NCI-H2107 (cell line): ENCODE data around the gene BMP2K.

Experiments used
- DNase-seq: peaks from one replicate; lab custom pipeline; 2025; lab: John Stamatoyannopoulos, UW

Gene BMP2K

GRCh38 chr4:78764498-78764961 is 11.6 kb upstream of the BMP2K start:
- DNase-seq, result no peak

DNA sequence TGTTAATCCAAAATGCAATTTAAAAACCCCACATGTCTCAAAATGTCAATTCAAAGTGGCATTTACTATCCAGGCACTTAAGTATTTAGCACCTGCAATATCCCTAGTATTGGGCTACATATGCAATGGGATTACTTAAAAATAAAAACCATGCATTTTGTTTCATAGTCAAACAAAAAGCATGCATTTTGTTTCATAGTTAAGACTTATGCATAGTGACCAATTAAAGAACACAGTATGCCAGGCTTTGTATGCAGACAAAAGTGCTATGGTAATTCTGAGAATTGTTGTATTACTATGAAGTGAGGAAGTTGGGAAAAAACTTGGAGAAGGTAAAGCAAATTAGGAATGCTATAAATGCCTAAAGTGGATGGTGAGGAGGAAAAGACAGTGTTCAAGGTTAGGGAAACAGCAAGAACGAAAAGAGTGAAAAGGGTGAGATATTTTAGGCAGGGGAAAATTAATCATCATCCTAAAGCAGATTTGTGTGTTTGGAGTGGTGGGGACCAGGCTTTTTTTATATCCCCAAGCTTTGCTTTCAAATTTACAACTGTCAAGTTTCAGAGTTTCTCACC is 10.6 kb upstream of the BMP2K start:
- DNase-seq, result no peak

GRCh38 chr4:78766026-78766425 is 10.1 kb upstream of the BMP2K start:
- DNase-seq, result no peak

DNA sequence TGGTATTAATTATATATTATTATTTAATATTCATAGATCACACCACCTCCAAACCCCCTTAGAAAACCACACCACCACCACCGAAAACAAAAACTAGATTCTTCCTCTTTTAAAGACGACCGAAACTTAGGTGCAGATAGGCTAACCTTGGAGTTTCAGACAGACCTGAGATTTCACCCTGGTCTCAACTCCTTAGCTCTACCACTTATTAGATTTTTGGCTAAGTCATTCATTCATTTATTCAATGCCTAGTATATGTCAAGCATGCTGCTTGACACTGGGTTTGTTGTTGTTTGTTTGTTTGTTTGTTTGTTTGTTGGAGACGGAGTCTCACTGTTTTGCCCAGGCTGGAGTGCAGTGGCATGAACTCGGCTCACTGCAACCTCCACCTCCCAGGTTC is 9.5 kb upstream of the BMP2K start:
- DNase-seq, result no peak

GRCh38 chr4:78767350-78767749 is 8.8 kb upstream of the BMP2K start:
- no peak for DNase-seq

DNA sequence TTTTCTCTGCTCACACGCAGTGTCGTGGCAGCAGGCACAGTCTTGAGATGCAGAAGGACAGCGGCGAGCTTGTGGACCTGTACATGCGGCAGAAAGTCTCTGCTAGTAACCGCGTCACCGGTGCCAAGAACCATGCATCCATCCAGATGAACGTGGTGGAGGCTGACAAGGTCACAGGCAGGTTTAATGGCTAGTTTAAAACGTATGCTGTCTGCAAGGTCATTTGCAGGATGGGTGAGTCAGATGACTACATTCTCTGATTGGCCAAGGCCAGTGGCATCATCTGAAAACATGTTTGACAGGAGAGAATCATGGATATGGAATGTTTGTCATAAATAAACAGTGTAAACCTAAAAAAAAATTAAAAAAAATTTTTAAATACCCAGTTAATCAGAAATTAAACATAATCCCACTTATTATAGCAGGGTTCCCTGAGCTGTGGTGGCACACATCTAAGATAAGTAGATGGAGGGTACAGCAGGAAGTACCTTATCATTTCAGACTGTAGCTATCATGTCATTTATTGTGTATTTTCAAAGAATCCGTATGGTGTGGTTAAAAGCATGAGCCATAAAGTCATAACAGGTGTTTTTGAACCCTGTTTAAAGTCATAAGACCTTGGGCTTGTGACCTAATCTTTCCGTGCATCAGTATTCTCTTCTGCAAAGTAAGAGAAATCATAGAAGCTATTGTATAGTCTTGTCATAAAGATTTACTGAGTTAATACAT is 7.5 kb upstream of the BMP2K start:
- DNase-seq, result no peak

- DNase-seq, result no peak
Measured at GRCh38 chr4:78770091-78770642, 6.0 kb upstream of the BMP2K start.

GRCh38 chr4:78772526-78773091 is 3.5 kb upstream of the BMP2K start:
- no peak for DNase-seq

DNA sequence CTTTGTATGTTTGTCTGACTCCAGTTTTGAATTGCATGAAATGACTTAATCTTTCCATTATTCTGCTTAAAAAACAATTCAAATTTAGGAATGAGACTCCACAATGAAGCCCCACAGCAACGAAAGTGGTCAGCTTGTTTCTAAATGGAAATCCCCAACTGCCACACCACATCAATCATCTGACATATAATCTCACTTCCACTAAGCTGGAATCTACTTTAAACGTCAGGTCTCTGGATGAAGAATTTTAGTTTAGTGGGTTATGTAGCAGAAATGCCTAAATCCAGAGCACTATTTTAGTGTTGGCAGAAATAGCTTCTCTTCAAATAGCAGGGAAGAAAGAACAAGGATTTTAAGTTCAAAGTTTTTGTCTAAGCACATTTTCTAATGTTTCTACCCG is 1.7 kb upstream of the BMP2K start:
- no peak for DNase-seq

GRCh38 chr4:78775303-78776078 is 659 bp upstream of the BMP2K start:
- peak; percentile 14 for DNase-seq

DNA sequence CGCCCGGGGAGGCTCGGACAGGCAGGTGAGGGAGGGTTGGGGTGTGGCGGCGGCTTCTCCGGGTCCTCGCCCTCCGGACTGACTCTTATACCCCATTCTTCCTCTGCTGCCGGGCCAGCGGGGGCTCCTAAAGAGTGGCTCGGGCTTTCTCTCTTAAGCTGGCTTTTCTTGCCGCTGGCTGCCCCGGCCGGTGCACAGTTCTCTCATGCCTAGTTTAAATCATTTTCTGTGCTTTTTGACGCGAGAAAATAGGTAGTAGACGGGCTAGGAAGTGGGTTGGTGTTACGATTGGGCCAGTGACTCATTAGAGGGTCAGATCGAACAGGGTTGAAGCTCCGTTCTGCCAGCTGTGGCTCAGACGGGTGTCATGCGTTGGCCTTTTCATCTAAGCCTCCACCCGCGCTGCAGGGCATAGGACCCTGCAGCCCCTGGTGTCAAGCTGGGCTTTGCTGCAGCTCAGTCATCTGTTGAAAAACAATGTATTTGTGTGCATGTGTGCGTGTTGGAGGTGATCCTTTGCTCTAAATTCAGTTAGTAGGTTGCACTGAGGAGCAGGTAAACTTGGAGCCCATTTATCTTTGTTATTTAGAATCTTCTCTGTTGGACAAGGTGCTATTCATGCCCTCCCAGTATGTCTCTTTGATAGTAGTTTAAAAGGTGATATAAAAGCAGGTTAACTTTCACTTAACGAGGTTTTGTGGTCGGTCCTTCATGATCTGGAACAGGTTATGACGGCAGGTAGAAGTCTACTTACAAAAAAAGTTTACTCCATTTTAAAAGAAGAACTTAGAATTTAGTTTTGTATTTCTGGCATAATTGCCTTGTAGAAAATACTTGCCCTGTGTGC is 802 bp downstream of the BMP2K start:
- DNase-seq, result peak; percentile 0

GRCh38 chr4:78777576-78777940 is 1.4 kb downstream of the BMP2K start:
- DNase-seq, result no peak

DNA sequence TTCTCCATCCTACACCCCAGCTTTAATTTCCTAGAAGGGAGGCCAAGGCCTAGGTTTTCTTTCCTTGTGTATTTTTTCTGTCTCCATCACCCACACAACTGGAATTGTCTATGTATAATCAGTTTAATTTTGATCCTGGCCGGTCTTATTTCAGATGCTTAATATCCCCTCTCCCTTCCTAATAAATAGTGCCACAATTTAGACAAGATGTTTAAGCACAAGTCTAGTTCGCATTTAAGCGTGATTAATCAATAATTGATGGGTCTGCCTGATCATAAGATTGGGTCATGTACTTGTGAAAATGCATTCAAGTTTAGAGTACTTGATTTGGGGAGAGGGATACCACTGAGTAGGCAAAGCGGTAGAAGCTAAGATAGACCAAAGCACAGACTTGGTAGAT is 2.4 kb downstream of the BMP2K start:
- no peak for DNase-seq

DNA sequence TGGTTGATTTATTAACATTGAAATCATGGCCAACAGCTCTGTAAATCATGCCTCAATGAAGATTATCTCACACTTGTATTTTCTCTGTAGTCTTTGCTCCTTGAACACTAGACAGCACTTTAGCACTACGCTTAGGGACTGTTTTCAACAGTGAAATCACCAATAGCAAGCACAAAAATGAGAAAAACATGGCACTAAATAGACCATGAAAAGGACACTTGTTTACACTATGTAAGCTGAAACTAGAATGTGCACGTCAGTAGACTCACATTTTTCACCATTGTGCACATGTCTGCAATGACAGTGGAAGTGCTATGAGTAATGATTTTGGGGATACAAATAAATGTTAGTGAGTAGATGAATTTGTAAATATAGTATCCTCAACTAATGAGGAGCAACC is 3.1 kb downstream of the BMP2K start:
- DNase-seq, result no peak

DNA sequence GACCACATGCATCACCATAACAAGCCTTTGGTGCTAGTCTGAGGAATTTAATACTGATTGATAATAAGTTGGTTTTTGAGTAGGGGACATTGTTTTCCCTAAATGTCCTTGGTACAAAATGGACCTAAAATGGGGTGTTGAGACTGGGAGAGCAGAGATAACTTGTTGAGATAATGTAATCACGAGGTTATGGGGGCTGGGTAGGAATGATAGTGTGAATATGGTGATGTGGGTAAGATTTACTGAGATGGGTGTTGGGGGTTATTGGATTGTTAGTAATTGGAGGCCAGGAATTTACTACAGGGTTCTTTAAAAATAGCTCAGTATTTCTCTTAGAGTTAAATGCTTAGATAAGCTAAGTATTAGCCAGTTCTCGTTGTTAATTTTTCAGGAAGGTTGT is 3.9 kb downstream of the BMP2K start:
- DNase-seq, result no peak

- no peak for DNase-seq
Measured at GRCh38 chr4:78781139-78781538, 5.0 kb downstream of the BMP2K start.

GRCh38 chr4:78781924-78782323 is 5.8 kb downstream of the BMP2K start:
- DNase-seq, result no peak

DNA sequence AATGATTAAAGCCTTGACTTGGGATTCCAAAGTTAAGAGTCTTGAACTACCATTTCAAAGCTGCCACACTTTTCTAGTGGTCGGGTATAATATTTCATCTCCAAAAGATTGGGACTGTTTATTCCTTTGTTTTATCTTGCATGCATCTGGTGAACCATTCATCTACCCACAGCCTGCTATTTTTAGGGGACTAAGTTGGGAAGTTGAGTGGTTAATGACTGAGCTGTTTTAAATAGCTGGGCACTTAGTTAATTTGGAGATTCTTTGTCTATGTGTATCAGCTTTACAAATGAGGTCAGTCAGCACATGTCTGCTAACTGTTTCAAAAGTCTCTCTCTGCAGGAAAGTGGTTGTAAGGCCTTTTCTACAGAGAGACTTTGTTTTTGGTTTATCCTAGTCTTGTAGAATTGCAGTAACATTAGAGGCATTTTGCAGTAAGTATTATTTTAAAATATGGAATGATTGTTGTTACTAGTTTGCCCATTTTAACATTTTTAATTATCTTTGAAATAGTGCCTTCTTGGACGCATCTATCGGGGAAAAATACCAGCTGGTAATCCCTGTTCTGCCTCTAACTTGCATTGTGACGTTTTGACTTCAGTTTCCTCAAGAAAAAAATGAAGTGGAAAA is 8.2 kb downstream of the BMP2K start:
- DNase-seq, result no peak

DNA sequence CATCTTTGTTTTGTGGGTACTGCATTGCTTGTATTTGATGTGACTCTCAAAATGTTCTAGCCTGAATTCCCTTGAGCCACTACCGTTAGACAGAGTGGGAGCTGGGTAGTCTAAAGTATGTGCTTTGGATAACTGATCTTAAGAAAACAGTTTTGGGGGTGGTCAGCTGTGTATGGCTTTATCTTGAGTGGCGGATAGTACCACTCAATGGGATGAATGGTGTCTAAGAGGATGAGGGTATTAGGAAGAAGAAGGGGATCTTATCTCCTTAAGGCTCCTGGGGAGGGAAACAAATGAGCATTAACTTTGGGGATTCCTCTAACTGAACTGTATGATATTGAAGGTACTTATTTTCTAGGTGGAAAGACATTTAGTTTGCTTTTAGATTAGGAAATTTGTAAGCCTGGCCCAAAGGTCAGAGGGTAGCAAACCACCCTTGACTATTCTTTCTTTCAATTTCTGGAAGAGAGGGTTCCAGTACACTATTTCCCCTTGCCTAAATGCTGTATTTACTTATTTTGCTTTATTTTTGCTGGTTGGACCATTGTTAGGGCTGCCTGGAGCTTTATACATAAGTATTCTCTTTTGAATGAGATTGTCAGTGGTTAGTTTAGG is 11.3 kb downstream of the BMP2K start:
- DNase-seq, result no peak

- no peak for DNase-seq
Measured at GRCh38 chr4:78788007-78788889, 12.1 kb downstream of the BMP2K start.
